Lower leg skin (tissue), 3 donors: ENCODE data around the gene PTDSS2.

Source experiments
- CTCF ChIP-seq, 3 donors: fragments of 450-650 bp; IDR thresholded peaks; one replicate each; pipeline ENCODE4 v1.5.1; 2016; ENCODE audit warnings: antibody characterized with exemption in 3 of 3, mild to moderate bottlenecking in 3 of 3, moderate library complexity in 2 of 3
- POLR2A ChIP-seq, 2 donors: fragments of 450-650 bp; IDR thresholded peaks; one replicate each; pipeline ENCODE4 v1.6.1; 2016 to 2017; ENCODE audit warnings: antibody characterized with exemption in 2 of 2, mild to moderate bottlenecking in 1 of 2, moderate library complexity in 1 of 2

GRCh38 chr11:426851-427250 is 23.2 kb upstream of the PTDSS2 start:
- TF ChIP-seq CTCF (IDR thresholded peaks at IDR 0.05) (no peak), POLR2A (IDR thresholded peaks at IDR 0.05) (no peak)
